GM18502 (cell line): Measurements from ENCODE around the gene ADGRE2.
"Not testable (repeated sequence)": the region's sequence is repeated elsewhere in the genome, so short reads cannot be mapped to it uniquely, and the experiment has no call there.

Experiments
- ATAC-seq: cut with Tn5 transposase; IDR thresholded peaks from one replicate; pipeline ENCODE4 v1.9.1; 2021; ENCODE audit warnings: mild to moderate bottlenecking; ENCODE audit not compliant: unreplicated experiment, poor library complexity

The ADGRE2 gene

DNA sequence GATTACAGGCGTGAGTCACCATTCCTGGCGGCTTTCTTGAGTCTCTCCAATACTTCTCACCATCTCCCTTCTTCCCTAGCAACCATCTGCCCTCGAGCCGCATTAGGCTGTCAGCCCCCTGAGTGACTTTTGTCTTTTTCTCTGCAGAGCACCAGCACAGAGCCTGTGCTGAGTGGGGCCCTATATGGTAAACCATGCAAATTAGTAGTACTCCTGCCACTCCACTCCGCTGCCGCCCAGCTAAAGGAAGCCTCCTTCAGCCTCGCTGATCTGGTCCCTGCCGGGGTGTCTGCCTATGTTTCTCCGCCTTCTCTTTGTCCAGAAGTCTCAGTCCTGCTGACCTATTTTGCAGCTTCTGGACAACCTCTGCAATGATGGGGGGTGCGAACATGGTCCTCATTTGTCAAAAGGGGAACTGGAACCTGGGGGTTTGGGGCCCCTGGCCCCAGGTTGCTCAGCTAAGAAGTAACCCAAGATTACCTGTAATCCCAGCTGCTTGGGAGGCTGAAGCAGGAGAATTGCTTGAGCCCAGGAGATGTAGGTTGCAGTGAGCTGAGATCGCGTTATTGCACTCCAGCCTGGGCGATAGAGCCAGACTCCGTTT is 2.4 kb upstream of the ADGRE2 start:
- not testable (repeated sequence) for ATAC-seq

DNA sequence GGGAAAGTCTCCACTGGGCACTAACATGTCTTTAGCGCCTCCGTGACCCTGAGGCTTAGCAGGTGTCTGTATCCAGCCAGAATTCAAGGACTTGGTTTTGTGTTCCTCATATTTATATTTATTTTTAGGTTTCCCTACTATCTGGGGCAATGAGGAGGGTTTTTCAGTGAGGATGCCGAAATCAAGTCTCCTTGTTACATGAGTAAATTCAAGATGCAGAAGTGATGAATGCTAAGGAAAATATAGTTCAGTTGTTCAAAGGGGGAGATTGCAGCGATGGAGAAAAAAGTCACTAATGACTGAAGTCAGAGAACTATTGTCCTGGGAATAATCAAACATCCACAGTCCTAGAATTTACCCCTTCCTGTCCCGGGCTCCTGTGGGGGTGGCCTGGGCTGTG is 791 bp upstream of the ADGRE2 start:
- ATAC-seq, result no peak

DNA sequence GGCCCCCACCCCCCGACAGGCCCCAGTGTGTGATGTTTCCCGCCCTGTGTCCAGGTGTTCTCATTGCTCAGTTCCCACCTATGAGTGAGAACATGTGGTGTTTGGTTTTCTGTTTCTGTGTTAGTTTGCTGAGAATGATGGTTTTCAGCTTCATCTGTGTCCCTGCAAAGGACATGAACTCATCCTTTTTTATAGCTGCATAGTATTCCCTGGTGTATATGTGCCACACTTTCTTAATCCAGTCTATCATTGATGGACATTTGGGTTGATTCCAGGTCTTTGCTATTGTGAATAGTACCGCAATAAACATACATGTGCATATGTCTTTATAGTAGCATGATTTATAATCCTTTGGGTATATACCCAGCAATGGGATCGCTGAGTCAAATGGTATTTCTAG is 715 bp downstream of the ADGRE2 start:
- ATAC-seq, result not testable (repeated sequence)

DNA sequence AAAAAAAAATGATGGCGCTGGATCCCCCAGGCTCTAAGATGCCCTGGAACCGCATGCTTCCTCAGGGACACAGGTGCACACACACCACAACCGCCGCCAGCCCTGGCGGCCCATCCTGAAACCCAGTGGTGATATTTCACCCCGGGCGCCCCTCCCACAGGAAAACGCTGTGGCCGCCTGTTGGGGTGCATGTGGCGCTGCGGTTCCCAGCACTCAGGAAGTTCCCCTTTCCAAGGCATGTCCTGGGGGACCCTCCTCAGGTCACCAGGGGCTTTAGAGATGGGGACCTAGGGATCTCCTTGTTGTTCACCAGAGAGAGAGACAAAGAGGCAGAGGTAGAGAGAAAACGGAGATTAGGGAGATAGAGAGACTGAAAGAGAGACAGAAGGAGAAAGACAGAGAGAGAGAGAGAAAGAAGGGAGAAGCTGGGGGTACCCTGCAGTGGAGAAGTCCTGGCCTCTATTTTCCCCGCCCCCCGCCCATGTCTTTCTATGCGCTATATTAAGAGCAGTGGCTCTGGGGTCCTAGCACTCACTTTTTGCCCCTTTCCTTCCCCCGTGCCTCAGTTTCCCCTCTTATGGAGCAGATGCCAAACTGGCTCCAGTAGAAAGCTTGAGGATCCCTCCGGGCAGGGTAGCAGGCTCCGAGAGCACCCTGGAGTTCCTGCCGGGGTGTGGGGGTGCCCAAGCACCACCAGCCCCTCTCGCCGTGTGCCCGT is 2.3 kb downstream of the ADGRE2 start:
- no peak for ATAC-seq

DNA sequence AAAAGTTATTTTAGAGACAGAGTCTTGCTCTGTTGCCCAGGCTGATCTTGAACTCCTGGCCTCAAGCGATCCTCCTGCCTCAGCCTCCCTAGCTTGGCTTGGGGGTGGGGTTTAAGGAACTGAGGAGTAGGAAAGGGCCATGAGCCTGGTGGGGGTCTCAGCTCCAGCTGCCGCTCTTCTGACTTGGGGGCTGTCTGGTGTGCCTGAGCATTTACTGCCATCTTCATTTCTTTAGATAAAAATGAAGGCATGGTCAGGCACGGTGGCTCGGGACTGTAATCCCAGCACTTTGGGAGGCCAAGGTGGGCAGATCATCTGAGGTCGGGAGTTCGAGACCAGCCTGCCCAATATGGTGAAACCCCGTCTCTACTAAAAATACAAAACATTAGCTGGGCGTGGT is 3.0 kb downstream of the ADGRE2 start:
- ATAC-seq, result not testable (repeated sequence)

DNA sequence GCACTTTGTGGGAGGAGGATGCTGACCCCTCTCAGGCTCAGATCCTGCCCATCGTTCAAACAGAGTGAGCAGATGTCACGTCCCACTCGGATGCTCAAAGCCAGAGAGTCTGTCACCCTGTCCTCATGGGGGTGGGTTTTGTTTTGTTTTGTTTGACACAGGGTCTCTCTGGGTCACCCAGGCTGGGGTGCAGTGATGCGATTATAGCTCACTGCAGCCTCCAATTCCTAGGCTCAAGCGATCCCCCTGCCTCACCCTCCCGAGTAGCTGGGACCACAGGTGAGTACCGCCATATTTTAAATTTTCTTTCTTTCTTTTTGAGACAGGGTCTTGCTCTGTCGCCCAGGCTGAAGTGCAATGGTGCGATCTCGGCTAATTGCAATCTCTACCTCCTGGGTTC is 4.0 kb downstream of the ADGRE2 start:
- no peak for ATAC-seq

DNA sequence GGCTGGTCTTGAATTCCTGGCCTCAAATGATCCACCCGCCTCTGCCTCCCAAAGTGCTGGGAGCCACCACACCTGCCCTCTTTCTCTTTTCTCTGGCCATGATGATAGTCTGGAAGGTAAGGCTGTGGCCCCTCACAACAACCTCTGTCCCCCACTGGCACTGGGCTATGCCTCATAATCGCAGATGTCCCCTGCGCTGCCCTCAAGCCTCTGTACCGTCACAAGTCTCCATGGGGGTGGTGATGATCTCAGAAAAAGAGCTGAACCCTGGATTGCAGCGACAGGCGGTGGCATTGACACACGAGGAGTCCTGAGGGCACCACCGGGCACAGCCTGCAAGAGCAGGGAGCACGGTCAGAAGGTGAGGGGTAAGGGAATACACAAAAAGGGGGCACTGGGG is 4.6 kb downstream of the ADGRE2 start:
- not testable (repeated sequence) for ATAC-seq

DNA sequence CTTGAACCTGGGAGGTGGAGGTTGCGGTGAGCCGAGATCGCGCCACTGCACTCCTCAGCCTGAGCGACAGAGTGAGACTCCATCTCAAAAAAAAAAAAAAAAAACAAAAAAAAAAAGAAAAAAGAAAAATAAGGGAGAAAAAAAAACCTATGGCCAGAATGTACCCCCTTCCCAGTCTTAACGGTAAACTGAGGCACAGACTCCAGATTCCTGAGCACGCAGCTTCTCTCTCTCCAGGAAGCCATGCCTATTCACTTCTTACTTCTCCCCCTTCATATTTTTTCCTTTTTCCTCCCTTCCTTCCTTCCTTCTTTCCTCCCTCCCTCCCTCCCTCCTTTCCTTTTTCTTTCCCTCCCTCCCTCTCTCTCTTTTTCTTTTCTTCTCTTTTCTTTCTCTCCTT is 5.4 kb downstream of the ADGRE2 start:
- no peak for ATAC-seq

DNA sequence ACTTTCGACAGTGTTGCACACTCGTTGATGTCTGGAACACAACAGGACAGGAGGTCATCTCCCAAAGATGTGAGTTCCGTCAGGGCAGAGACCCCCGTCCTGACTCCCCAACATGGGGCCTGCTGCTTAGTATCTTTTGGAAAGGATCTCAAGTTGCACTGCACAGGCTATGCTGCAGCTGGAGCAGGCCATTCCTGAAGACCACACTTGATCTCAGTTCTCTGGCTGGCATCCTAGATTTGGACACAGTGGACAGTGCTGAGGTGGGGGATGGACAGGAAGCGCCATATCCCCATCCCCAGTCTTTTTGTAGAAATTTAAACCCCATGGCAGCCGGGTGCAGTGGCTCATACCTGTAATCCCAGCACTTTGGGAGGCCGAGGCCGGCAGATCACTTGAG is 5.9 kb downstream of the ADGRE2 start:
- no peak for ATAC-seq

DNA sequence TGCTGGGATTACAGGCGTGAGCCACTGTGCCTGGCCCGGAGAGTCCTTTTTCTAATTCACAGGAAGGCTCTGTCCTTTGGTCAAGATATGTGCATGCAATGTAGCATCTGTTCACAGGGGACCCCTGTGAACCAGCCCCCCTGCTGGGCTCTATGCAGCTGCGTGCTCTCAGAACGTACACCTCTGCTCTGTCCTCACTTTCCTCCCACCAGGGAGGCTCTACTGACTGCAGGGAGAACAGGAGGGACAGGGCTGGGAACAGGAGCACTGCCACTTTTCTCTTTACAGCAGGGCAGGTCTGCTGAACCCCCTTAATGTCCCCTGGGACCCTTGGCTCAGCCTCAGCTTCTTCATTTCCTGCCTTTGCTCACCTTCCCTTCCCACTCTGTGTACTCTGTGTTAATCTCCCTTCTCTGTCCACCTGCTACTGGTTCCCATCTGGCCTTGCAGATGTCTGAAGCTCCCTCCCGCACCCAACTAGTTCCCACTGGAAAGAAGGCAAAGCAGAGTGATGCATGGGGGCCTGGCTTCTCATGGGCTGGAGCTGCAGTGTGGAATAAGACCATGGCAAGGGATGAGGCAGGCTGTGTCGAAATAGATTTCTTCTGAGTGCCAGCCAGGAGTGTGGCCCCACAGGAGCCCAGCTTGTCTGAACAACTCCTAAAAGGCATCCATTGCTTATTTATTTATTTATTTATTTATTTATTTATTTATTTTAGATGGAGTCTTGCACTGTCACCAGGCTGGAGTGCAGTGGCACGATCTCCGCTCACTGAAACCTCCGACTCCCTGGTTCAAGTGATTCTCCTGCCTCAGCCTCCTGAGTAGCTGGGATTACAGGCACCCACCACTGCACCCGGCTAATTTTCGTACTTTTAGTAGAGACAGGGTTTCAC is 7.2 kb downstream of the ADGRE2 start:
- no peak for ATAC-seq

DNA sequence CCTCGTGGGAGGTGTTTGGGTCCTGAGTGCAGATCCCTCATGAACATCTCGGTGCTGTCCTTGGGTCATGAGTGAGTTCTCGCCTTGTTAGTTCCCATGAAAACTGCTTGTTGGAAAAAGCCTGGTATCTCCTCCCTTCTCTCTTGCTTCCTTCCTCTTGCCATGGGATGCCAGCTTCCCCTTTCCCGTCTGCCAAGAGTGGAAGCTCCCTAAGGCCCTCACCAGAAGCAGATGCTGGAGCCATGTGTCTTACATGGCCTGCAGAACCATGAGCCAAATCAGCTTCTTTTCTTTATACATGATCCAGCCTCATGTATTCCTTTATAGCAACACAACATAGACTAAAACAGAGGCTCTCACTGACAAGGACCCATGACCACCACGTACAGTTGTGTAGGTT is 8.2 kb downstream of the ADGRE2 start:
- ATAC-seq, result no peak

DNA sequence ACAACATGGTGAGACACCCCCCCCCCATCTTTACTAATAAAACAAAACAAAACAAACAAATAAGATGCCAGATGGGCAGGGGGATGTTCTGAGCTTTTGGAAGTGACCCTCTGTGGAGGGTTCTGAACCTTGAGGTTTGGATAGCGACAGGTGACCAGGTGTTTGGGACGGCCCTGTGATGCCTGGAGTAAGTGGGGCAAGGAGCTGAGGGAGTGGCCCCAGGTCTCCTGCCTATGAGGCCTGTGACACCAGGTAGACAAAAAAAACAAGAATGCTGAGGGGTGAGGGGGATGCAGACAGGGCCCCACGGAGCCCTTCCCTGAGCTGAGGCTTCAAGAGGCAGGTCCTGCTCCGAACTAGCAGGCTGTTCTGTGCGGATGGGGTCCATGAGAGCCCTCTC is 9.2 kb downstream of the ADGRE2 start:
- ATAC-seq, result no peak

DNA sequence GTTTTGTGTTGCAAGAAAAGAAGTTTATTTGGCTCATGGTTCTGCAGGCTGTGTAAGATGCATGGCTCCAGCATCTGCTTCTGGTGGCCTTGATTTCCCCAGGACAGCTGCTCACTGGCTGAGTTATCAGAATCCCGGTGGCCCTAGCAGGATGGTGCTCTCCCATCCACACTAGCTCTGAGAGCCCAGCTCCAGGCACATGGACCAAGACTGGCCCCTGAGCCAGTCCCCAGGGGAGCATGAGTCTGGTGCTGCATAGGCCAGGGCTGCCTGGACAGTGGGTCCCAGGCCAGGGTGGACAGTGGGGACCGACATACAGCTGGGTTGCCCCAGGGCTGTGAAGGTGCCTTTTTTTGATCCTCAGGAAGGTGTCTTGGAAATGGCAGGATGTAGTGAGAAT is 10.4 kb downstream of the ADGRE2 start:
- no peak for ATAC-seq

DNA sequence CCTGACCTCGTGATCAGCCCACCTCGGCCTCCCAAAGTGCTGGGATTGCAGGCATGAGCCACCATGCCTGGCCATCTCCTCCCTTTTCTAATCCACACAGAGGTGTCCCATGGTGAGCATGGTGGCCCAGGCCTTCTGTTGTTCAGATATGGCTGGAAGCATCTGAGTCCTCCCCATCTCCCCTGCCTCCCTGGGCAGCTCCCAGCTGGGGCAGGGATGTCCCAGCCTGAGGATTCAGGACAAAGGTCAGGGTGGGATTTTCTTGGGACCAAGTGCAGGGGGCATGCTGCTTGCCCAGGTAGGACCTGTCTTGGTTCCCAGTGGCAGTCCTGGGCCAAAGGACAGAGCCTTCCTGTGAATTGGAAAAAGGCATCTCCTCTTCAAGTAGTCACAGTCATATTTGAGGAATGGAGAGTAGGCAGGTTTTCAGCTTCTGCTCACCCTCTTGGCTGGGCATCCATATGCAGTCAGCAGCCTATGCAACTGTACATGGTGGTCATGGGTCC is 10.8 kb downstream of the ADGRE2 start:
- ATAC-seq, result no peak

DNA sequence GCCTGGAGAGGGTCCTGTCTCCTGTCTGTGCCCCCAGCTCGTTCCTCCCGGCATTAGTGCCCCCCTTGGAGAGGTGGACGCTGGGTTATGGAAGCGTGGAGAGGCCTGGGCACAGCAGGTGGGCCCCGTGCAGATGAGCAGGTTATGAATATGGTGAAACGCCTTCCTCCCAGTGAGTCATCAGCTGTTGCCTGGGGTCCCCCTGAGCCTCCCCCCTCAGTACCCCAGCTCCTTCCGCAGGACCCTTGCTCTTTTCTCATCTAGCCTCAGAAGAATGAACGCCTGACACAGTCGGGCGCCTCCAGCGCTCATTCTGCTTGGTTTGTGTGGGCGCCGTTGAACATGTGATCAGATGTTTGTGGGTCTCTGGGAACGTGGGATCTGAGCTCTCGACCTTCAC is 12.5 kb downstream of the ADGRE2 start:
- not testable (repeated sequence) for ATAC-seq

DNA sequence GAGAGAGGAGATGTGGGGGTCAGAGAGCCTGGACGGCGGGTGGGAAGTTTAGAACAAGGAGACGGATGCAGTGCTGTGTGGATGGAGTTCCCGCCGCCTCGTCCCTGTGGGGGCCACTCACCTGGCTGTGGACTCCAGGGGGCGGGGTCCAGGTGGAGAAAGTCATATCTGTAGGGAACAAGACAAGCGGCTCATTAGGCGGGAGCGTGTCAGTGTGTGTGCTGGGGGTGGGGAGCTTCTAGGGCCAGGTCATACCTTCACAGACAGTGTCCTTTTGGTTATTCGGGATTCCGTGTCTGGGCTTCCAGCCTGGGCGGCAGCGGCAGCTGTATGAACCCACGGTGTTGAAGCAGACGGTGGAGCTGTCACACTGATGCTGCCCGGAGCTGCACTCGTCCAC is 13.0 kb downstream of the ADGRE2 start:
- not testable (repeated sequence) for ATAC-seq

DNA sequence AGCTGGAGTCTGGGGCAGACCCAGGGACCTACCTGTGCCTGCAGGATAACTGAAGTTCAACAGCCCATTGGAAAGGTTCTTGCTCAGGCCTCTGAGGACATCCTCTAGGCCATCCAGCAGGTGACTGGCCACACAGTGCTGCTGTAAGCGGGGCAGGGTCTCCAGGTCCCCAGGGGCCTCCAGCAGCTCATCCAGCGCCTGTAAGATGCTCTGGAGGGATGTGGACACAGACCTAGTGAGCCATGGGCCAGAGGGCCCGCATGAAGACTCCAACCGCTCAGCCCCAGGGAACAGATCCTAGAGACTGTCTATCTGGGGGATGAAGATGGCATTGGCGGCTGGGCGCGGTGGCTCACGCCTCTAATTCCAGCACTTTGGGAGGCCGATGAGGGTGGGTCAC is 14.0 kb downstream of the ADGRE2 start:
- no peak for ATAC-seq

DNA sequence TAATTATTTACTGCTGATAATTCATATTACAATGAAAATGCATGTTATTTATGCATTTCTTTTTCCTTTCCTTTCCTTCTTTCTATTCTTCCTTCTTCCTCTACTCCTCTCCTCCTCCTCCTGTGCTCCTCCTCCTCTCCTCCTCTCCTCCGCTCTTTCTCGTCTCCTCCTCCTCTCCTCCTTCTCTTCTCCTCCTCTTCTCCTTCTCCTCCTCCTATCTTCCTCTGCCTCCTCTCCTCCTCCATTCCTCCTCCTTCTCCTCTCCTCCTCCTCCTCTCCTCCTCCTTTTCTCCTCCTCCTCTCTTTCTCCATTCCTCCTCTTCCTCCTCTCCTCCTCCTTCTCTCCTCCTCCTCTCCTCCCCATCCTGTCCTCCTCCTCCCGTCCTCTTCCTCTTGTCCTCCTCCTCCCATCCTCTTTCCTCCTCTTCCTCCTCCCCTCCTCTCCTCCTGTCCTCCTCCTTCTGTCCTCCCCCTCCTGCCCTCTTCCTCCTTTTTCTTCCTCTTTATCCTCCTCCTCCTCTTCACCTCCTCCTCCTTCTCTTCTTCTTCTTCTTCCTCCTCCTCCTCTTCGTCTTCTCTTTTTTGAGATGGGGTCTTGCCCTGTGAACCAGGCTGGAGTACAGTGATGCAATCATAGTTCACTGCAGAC is 14.7 kb downstream of the ADGRE2 start:
- no peak for ATAC-seq

DNA sequence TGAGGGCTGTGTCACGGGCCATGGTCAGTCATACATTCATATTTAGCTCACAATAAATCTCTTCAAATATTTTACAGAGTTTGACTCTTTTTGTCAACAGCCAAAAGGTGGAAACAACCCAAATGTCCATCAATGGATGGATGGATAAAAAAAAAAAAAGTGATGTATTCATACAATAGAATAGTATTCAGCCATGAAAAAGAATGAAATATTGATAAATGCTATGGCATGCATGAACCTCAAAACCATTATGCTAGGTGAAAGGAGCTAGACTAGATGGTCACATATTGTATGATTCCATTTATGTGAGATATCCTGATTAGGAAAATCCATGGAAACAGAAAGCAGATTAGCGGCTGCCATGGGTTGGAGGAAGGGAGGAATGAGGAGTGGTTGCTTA is 16.2 kb downstream of the ADGRE2 start:
- ATAC-seq, result no peak

DNA sequence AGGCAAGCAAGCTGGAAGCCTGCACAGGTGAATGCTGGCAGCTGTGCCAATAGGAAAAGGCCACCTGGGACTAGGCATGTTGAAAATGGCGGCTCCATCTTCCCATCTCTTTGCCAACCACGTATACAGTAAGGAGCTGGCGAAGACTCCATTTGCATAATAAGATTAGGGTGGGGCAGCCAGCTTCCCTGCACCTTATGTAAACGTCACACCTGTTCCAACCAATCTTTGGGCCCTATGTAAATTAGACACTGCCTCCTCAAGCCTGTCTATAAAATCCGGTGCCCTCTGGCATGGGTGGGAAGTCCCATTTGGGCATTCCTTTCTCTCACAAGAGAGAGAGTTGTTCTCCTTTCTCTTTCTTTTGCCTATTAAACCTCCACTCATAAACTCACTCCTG is 16.8 kb downstream of the ADGRE2 start:
- ATAC-seq, result no peak

DNA sequence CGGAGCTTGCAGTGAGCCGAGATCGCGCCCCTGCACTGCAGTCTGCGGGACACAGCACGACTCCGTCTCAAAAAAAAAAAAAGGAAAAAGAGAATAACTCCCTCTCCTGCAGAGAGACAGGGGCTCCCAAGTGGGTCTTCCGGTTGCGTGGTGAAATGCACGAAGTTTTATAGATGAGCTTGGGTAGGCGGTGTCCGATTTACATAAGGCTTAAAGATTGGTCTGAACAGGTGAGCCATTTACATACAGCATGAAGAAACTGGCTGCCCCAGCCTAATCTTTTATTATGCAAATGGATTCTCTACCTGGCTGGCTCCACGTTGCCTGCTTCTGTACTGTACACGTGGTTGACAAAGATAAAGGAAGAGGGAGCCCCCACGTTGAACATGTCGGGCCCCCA is 19.5 kb downstream of the ADGRE2 start:
- ATAC-seq, result no peak
